C4-2B (cell line): ENCODE results near the gene TAGLN.

Source experiments
- H3K27ac ChIP-seq: fragments of 450-650 bp; 2 replicates; pipeline ENCODE4 v1.5.1; 2017
- ZFX ChIP-seq: fragments of 450-650 bp; IDR thresholded peaks from 2 replicates; pipeline ENCODE4 v1.6.1; 2017
- TF ChIP-seq, protein P1 (sequence below): fragments of 450-650 bp; conservative IDR thresholded peaks from 2 replicates; pipeline ENCODE4 v1.5.1; 2017; ENCODE audit warnings: mild to moderate bottlenecking

The TAGLN gene

DNA sequence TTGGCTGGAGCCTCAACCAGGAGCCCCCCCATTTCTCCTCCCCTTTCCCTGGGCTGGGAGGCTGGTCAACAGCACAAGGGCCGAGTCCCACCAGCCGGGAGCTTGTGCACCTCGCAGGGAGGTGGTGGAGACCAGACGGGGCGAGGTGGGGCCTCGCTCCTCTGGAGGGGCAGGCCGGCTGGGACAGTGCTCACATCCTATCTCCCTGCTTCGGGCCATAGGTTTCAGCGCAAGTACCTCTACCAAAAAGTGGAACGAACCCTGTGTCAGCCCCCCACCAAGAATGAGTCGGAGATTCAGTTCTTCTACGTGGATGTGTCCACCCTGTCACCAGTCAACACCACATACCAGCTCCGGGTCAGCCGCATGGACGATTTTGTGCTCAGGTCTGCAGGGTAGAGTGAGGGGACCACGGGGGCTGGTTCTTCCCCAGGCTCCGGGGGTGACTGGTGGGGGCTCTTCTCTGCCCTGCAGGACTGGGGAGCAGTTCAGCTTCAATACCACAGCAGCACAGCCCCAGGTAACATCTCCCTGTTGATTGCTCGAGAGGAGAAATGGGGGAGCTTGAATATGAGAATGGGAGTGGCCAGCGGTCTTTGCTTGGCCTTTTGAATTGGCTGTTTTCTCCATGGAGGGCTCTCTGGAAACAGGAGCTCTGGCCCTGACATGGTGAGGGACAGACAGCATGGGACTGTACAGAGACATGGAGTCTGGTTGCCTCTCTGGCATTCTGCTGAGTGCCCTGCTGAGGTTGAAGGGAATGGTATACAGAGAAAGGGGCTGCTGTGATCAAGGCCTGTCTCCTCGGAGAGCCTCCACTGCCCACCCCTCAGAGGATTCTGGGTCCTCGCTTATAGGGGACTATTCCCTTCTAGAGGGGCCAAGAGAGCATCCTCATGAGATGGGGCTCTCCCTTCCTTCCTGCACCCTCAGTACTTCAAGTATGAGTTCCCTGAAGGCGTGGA lies 17.3 kb upstream of the TAGLN start:
- H3K27ac ChIP-seq, result peak overlapping the region; percentile 70
- TF ChIP-seq, protein P1, sequence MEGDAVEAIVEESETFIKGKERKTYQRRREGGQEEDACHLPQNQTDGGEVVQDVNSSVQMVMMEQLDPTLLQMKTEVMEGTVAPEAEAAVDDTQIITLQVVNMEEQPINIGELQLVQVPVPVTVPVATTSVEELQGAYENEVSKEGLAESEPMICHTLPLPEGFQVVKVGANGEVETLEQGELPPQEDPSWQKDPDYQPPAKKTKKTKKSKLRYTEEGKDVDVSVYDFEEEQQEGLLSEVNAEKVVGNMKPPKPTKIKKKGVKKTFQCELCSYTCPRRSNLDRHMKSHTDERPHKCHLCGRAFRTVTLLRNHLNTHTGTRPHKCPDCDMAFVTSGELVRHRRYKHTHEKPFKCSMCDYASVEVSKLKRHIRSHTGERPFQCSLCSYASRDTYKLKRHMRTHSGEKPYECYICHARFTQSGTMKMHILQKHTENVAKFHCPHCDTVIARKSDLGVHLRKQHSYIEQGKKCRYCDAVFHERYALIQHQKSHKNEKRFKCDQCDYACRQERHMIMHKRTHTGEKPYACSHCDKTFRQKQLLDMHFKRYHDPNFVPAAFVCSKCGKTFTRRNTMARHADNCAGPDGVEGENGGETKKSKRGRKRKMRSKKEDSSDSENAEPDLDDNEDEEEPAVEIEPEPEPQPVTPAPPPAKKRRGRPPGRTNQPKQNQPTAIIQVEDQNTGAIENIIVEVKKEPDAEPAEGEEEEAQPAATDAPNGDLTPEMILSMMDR, result no peak
- TF ChIP-seq ZFX, result no peak

DNA sequence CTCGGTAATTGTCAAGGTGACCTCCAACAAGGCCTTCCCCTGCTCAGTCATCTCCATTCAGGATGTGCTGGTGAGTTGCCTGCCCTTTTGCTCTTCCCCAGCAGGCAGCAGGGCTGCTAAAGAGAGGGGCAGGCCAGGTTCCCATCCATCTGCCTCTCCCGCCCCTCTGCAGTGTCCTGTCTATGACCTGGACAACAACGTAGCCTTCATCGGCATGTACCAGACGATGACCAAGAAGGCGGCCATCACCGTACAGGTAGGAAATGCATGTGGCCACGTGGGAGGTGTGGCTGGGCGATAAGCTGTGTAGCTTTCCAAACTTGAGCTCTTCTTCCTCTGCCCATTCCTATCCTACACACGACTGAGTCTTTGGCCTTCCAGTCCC lies 16.6 kb upstream of the TAGLN start:
- TF ChIP-seq, protein P1, result no peak
- no peak for TF ChIP-seq ZFX
- H3K27ac ChIP-seq, result peak overlapping the region; percentile 70

DNA sequence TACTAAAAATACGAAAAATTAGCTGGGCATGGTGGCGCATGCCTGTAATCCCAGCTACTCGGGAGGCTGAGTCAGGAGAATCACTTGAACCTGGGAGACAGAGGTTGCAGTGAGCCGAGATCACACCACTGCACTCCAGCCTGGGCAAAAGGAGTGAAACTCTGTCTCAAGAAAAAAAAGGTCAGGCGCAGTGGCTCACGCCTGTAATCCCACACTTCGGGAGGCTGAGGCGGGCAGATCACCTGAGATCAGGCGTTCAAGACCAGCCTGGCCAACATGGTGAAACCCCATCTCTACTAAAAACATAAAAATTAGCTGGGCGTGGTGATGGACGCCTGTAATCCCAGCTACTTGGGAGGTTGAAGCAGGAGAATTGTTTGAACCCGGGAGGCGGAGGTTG lies 16.0 kb upstream of the TAGLN start:
- H3K27ac ChIP-seq, result peak overlapping the region; percentile 70

DNA sequence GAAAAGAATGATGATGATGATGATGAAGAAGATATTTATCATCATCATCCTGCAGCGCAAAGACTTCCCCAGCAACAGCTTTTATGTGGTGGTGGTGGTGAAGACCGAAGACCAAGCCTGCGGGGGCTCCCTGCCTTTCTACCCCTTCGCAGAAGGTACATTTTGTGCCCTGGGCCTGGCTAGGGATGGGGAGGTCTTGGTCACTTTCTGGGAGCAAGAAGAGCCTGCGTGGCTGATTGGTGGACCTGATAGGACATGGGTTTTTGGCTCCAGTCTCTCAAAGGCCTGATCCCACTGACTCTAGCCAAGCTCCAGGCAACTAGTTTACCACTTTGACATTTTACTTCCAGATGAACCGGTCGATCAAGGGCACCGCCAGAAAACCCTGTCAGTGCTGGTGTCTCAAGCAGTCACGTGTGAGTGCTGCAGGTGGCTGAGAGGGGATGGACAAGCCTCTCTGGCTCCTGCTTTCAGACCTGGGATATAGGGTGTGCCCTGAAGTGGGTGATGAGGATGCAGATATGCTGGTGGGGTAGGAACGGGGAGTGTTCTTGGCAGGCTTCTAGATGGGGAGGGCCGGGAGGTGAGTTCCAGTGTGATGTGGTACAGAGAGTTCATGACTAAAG lies 15.3 kb upstream of the TAGLN start:
- TF ChIP-seq ZFX, result no peak
- TF ChIP-seq, protein P1, result no peak
- peak overlapping the region; percentile 70 for H3K27ac ChIP-seq

DNA sequence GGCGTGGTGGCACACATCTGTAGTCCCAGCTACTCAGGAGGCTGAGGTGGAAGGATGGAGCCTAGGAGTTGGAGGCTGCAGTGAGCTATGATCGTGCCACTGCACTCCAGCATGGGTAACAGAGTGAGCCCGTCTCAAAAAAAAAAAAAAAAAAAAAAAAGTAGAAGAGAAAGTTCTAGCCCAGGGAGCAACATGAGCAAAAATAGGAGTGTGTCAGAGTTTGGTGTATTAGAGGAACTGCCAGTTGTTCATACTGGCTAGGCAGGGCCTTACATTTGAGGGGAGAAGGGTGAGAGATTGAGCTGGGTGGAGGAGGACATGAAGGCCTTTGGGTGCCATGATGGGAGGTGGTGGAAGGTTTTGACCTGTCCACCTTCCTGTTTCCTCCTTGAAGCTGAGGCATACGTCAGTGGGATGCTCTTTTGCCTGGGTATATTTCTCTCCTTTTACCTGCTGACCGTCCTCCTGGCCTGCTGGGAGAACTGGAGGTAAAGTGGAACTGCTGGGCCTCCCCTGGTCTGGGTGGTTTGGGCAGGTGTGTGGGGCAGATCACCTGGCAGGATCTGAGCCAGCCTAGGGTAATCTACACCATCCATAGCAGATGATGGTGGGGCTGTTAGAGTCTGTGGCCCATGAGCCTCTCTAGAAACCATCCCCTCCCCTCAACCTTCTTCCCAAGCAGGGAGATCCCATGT lies 13.3 kb upstream of the TAGLN start:
- H3K27ac ChIP-seq, result peak overlapping the region; percentile 70
- no peak; the same call in 1 of the 2 replicates for TF ChIP-seq ZFX

DNA sequence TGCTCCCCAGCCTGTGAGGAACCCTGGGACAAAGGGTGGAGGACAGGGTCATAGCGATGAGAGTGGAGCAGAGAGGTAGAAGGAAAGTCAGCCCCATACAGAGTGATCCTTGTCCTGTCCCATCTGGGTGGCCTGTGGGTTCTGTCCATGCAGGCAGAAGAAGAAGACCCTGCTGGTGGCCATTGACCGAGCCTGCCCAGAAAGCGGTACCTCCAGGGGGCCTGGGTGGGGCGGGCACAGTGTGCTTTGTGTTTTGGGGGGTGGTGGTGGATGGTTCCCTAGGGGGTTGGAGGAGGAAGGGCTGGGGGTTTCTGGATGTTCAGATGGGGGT lies 12.8 kb upstream of the TAGLN start:
- H3K27ac ChIP-seq, result peak overlapping the region; percentile 70
- TF ChIP-seq, protein P1, result no peak

DNA sequence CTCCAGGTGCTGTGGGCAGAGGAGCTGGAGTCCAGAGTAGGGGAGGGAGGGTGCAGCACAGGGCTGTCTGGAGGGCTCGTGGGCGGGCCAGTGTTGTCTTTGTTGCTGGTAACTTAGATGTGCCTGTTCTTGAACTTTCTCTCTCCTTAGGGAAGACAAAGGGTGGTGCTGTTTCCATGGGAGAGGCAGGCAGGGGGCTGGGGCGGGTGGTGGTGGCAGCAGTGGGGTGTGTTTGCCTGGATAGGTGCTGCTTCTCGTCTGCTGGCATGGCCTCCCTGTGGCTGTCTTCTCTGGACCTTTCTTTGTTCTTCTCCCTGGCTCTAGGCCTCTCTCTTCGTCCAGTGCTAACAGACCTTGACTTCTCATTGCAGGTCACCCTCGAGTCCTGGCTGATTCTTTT lies 12.2 kb upstream of the TAGLN start:
- H3K27ac ChIP-seq, result no peak overlapping the region
- TF ChIP-seq, protein P1, result no peak
- TF ChIP-seq ZFX, result no peak

DNA sequence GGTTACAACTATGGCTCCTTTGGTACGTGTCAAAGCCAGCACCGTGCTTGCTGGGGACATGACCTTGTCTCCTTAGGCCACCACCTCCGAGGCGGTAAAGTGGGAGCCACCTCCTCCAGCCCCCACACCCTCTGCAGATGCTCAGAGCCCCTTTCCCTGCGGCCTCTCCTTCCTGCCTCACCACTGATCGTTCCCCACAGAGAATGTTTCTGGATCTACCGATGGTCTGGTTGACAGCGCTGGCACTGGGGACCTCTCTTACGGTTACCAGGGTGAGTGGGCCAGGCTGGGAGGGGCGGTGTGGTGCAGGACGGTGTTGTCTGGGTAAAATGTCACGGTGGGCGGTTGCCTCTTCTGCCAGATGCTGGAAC lies 11.8 kb upstream of the TAGLN start:
- H3K27ac ChIP-seq, result no peak overlapping the region
- TF ChIP-seq, protein P1, result no peak
